Measurements from ENCODE around the gene CCDC61. TPM values are rescaled to one million over a fixed set of nuclear protein-coding genes. Genes with fewer than 3 reads are reported as not detected.

Gene CCDC61
- total RNA-seq, 2 experiments from 2014 or later: 24.1 to 25.4 TPM

DNA sequence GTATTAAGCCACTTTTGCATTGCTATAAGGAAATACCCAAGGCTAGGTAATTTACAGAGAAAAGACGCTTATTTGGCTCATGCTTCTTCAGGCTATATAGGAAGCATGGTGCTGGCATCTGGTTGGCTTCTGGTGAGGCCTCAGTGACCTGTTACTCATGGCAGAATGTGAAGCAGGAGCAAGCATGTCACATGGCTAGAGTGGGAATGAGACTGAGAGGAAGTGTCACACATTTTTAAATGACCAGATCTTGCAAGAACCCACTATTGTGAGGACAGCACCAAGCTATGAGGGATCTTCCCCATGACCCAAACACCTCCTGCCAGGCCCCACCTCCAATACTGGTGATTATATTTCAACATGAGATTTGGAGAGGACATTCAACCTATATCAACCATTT, 71.2 kb downstream of the CCDC61 start:
- POLR2A ChIA-PET: no interaction called here

DNA sequence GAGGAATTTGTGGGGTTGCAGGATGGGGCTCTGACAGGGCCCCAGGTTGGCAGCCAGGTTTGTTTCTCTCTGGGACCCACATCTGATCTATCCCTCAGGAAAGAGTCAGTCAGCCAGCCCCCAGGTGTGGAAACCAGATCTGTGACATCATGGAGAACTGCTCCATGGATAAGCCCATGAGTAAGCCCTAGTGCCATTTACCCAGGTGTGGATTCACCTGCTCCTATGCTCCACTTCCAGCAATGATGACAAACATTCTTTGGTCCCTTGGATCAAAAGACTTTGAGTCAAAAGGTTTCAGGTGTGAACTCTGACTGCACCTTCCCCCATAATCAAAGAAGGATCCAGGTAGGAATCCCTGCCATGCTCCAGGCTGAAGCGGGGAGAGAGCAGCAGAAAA, 72.4 kb downstream of the CCDC61 start:
- CTCF ChIA-PET: no interaction called here
- POLR2A ChIA-PET: no interaction called here

More for the DNA sequence above, 71.2 kb downstream of the CCDC61 start:
- CTCF ChIA-PET: no interaction called here

Other genes with a start within 250 kb of the CCDC61 start
- 1 to 10 TPM; 2.0 to 2.5 TPM for gene SIX5, start 226.2 kb upstream of the CCDC61 start, total RNA-seq
- gene DMPK, start 213.0 kb upstream of the CCDC61 start, total RNA-seq: 10 to 100 TPM; 19.0 to 22.2 TPM
- 10 to 100 TPM; 55.3 to 56.3 TPM for gene DMWD, start 202.6 kb upstream of the CCDC61 start, total RNA-seq
- under 1 TPM; 0.17 to 0.23 TPM for gene RSPH6A, start 180.2 kb upstream of the CCDC61 start, total RNA-seq
- 100 to 1,000 TPM; 117 to 124 TPM for gene SYMPK, start 132.3 kb upstream of the CCDC61 start, total RNA-seq
- under 1 TPM; 0.52 to 0.74 TPM for gene FOXA3, start 131.1 kb upstream of the CCDC61 start, total RNA-seq
- gene IRF2BP1, start 109.3 kb upstream of the CCDC61 start, total RNA-seq: 10 to 100 TPM; 14.6 to 16.1 TPM
- gene MYPOP, start 92.9 kb upstream of the CCDC61 start, total RNA-seq: 1 to 10 TPM; 5.9 to 6.0 TPM
- not detected for gene NANOS2, start 80.7 kb upstream of the CCDC61 start, total RNA-seq
- not detected for gene NOVA2, start 21.6 kb upstream of the CCDC61 start, total RNA-seq
- gene PGLYRP1, start 27.6 kb downstream of the CCDC61 start, total RNA-seq: not detected
- not detected for gene IGFL4, start 45.5 kb downstream of the CCDC61 start, total RNA-seq
- gene IGFL3, start 129.2 kb downstream of the CCDC61 start, total RNA-seq: not detected
- not detected for gene IGFL2, start 152.8 kb downstream of the CCDC61 start, total RNA-seq
- not detected for gene IGFL1, start 234.3 kb downstream of the CCDC61 start, total RNA-seq

All from activated CD8-positive, alpha-beta memory T cell treated with anti-CD3 and anti-CD28 coated beads for 36 hours (primary cell).